SK-N-SH treated with all-trans-retinoic acid at 6 μM for 48 hours (cell line): ENCODE results near the gene PRKACB.

ENCODE experiments used
- ATAC-seq: fragments of 200-7000 bp; cut with Tn5 transposase; 3 replicates; pipeline ENCODE4 v1.9.1; 2020; ENCODE audit warnings: mild to moderate bottlenecking, moderate library complexity
- ARNTL ChIP-seq: fragments of 450-650 bp; formaldehyde crosslinking; IDR thresholded peaks from 2 replicates; pipeline ENCODE4 v1.5.0; 2020; ENCODE audit warnings: low read depth, mild to moderate bottlenecking, moderate library complexity, borderline replicate concordance
- BACH2 ChIP-seq: fragments of 250-450 bp; sonication (Bioruptor Pico); IDR thresholded peaks from 2 replicates; pipeline ENCODE4 v1.9.0; 2021; ENCODE audit warnings: mild to moderate bottlenecking, borderline replicate concordance
- CSDC2 ChIP-seq: fragments of 250-450 bp; sonication (Bioruptor Pico); IDR thresholded peaks from 2 replicates; pipeline ENCODE4 v1.5.0; 2020; ENCODE audit warnings: mild to moderate bottlenecking, moderate library complexity
- ESRRG ChIP-seq: fragments of 250-450 bp; sonication (Bioruptor Pico); IDR thresholded peaks from 2 replicates; pipeline ENCODE4 v1.6.1; 2021; ENCODE audit warnings: mild to moderate bottlenecking
- GLIS3 ChIP-seq: fragments of 250-450 bp; sonication (Bioruptor Pico); IDR thresholded peaks from 2 replicates; pipeline ENCODE4 v1.5.0; 2020; ENCODE audit warnings: mild to moderate bottlenecking, moderate library complexity
- OSR1 ChIP-seq: fragments of 250-450 bp; sonication (Bioruptor Pico); IDR thresholded peaks from 2 replicates; pipeline ENCODE4 v1.8.0; 2022; ENCODE audit warnings: moderate library complexity, mild to moderate bottlenecking, inconsistent platforms
- PPARA ChIP-seq: fragments of 250-450 bp; sonication (Bioruptor Pico); IDR thresholded peaks from 2 replicates; pipeline ENCODE4 v1.5.0; 2020; ENCODE audit warnings: mild to moderate bottlenecking, borderline replicate concordance
- RARB ChIP-seq: fragments of 250-450 bp; sonication (Bioruptor Pico); IDR thresholded peaks from 2 replicates; pipeline ENCODE4 v1.8.0; 2021; ENCODE audit warnings: mild to moderate bottlenecking, moderate library complexity
- SNAI2 ChIP-seq: fragments of 250-450 bp; sonication (Bioruptor Pico); IDR thresholded peaks from 2 replicates; pipeline ENCODE4 v1.5.0; 2020; ENCODE audit warnings: mild to moderate bottlenecking, moderate library complexity
- TOX ChIP-seq: fragments of 250-450 bp; sonication (Bioruptor Pico); IDR thresholded peaks from 2 replicates; pipeline ENCODE4 v1.8.0; 2021; ENCODE audit warnings: mild to moderate bottlenecking, moderate library complexity, borderline replicate concordance
- ZC3H10 ChIP-seq: fragments of 250-450 bp; sonication (Bioruptor Pico); IDR thresholded peaks from 2 replicates; pipeline ENCODE4 v1.5.1; 2021; ENCODE audit warnings: mild to moderate bottlenecking, moderate library complexity
- ZFP3 ChIP-seq: fragments of 250-450 bp; sonication (Bioruptor Pico); IDR thresholded peaks from 2 replicates; pipeline ENCODE4 v1.5.0; 2020; ENCODE audit warnings: mild to moderate bottlenecking, moderate library complexity
- ZFP30 ChIP-seq: fragments of 450-650 bp; formaldehyde crosslinking; IDR thresholded peaks from 2 replicates; pipeline ENCODE4 v1.5.0; 2022; ENCODE audit warnings: mild to moderate bottlenecking, moderate library complexity
- ZNF565 ChIP-seq: fragments of 450-650 bp; formaldehyde crosslinking; conservative IDR thresholded peaks from 2 replicates; pipeline ENCODE4 v1.5.0; 2020; ENCODE audit warnings: low read depth, mild to moderate bottlenecking, moderate library complexity
- ZNF70 ChIP-seq: fragments of 450-650 bp; formaldehyde crosslinking; IDR thresholded peaks from 2 replicates; pipeline ENCODE4 v1.5.0; 2020; ENCODE audit warnings: mild to moderate bottlenecking, moderate library complexity
- ZNF8 ChIP-seq: fragments of 450-650 bp; formaldehyde crosslinking; IDR thresholded peaks from 2 replicates; pipeline ENCODE4 v1.5.0; 2020; ENCODE audit warnings: mild to moderate bottlenecking, moderate library complexity
- TF ChIP-seq, protein P1 (sequence below): fragments of 250-450 bp; sonication (Bioruptor Pico); IDR thresholded peaks from 2 replicates; pipeline ENCODE4 v1.5.1; 2021; ENCODE audit warnings: mild to moderate bottlenecking, moderate library complexity
- TF ChIP-seq, protein P2 (sequence below): fragments of 250-450 bp; sonication (Bioruptor Pico); IDR thresholded peaks from 2 replicates; pipeline ENCODE4 v1.8.0; 2020; ENCODE audit warnings: mild to moderate bottlenecking, moderate library complexity, borderline replicate concordance
- TF ChIP-seq, protein P3 (sequence below): fragments of 250-450 bp; sonication (Bioruptor Pico); IDR thresholded peaks from 2 replicates; pipeline ENCODE4 v1.8.0; 2021; ENCODE audit warnings: low read depth, mild to moderate bottlenecking, moderate library complexity, borderline replicate concordance
- TF ChIP-seq, protein P4 (sequence below): fragments of 250-450 bp; sonication (Bioruptor Pico); IDR thresholded peaks from 2 replicates; pipeline ENCODE4 v1.5.1; 2020; ENCODE audit warnings: low read depth, mild to moderate bottlenecking, moderate library complexity

The PRKACB gene

DNA sequence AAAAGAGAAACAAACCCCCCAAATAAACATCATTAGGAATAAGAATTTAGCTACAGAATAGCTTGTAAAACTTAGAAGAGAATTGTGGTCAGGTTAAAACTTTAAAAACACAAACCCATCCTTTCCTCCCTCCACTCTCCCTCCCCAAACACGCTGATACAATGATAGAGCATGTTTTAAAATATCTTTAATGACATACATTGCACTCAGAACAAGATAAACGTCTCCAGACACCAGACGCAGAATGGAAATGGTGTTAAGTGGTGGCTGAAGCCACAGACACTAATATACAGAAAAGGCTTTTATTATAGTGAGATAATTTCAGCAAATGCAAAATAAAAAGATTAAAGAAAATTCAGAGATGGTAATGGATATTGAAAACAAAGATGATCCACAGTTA, 98.6 kb downstream of the PRKACB start:
- no peak for ATAC-seq

GRCh38 chr1:84245563-84245962, 101.5 kb downstream of the PRKACB start:
- no peak for ATAC-seq
- TF ChIP-seq, protein P1, sequence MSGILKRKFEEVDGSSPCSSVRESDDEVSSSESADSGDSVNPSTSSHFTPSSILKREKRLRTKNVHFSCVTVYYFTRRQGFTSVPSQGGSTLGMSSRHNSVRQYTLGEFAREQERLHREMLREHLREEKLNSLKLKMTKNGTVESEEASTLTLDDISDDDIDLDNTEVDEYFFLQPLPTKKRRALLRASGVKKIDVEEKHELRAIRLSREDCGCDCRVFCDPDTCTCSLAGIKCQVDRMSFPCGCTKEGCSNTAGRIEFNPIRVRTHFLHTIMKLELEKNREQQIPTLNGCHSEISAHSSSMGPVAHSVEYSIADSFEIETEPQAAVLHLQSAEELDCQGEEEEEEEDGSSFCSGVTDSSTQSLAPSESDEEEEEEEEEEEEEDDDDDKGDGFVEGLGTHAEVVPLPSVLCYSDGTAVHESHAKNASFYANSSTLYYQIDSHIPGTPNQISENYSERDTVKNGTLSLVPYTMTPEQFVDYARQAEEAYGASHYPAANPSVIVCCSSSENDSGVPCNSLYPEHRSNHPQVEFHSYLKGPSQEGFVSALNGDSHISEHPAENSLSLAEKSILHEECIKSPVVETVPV (CRISPR knock-in tag) = no peak
- TF ChIP-seq ESRRG (CRISPR knock-in tag) = no peak
- no peak for TF ChIP-seq ZNF70 (CRISPR knock-in tag)
- no peak for TF ChIP-seq RARB (CRISPR knock-in tag)
- no peak for TF ChIP-seq ARNTL
- no peak for TF ChIP-seq SNAI2 (CRISPR knock-in tag)
- TF ChIP-seq TOX (CRISPR knock-in tag) = no peak
- TF ChIP-seq PPARA (CRISPR knock-in tag) = no peak
- TF ChIP-seq ZC3H10 (CRISPR knock-in tag) = no peak
- TF ChIP-seq GLIS3 (CRISPR knock-in tag) = no peak
- no peak for TF ChIP-seq CSDC2
- TF ChIP-seq, protein P2, sequence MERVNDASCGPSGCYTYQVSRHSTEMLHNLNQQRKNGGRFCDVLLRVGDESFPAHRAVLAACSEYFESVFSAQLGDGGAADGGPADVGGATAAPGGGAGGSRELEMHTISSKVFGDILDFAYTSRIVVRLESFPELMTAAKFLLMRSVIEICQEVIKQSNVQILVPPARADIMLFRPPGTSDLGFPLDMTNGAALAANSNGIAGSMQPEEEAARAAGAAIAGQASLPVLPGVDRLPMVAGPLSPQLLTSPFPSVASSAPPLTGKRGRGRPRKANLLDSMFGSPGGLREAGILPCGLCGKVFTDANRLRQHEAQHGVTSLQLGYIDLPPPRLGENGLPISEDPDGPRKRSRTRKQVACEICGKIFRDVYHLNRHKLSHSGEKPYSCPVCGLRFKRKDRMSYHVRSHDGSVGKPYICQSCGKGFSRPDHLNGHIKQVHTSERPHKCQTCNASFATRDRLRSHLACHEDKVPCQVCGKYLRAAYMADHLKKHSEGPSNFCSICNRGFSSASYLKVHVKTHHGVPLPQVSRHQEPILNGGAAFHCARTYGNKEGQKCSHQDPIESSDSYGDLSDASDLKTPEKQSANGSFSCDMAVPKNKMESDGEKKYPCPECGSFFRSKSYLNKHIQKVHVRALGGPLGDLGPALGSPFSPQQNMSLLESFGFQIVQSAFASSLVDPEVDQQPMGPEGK = no peak
- no peak for TF ChIP-seq BACH2 (CRISPR knock-in tag)
- TF ChIP-seq ZFP30 (CRISPR knock-in tag) = no peak
- no peak for TF ChIP-seq ZNF565 (CRISPR knock-in tag)
- TF ChIP-seq, protein P3, sequence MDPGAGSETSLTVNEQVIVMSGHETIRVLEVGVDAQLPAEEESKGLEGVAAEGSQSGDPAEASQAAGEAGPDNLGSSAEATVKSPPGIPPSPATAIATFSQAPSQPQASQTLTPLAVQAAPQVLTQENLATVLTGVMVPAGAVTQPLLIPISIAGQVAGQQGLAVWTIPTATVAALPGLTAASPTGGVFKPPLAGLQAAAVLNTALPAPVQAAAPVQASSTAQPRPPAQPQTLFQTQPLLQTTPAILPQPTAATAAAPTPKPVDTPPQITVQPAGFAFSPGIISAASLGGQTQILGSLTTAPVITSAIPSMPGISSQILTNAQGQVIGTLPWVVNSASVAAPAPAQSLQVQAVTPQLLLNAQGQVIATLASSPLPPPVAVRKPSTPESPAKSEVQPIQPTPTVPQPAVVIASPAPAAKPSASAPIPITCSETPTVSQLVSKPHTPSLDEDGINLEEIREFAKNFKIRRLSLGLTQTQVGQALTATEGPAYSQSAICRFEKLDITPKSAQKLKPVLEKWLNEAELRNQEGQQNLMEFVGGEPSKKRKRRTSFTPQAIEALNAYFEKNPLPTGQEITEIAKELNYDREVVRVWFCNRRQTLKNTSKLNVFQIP (CRISPR knock-in tag) = no peak
- TF ChIP-seq, protein P4, sequence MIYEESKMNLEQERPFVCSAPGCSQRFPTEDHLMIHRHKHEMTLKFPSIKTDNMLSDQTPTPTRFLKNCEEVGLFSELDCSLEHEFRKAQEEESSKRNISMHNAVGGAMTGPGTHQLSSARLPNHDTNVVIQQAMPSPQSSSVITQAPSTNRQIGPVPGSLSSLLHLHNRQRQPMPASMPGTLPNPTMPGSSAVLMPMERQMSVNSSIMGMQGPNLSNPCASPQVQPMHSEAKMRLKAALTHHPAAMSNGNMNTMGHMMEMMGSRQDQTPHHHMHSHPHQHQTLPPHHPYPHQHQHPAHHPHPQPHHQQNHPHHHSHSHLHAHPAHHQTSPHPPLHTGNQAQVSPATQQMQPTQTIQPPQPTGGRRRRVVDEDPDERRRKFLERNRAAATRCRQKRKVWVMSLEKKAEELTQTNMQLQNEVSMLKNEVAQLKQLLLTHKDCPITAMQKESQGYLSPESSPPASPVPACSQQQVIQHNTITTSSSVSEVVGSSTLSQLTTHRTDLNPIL (CRISPR knock-in tag) = no peak
- no peak for TF ChIP-seq ZFP3 (CRISPR knock-in tag)
- TF ChIP-seq OSR1 (CRISPR knock-in tag) = no peak

More for the DNA sequence above, 98.6 kb downstream of the PRKACB start:
- TF ChIP-seq ZFP3 (CRISPR knock-in tag) = no peak
- TF ChIP-seq ZNF8 (CRISPR knock-in tag) = no peak

DNA sequence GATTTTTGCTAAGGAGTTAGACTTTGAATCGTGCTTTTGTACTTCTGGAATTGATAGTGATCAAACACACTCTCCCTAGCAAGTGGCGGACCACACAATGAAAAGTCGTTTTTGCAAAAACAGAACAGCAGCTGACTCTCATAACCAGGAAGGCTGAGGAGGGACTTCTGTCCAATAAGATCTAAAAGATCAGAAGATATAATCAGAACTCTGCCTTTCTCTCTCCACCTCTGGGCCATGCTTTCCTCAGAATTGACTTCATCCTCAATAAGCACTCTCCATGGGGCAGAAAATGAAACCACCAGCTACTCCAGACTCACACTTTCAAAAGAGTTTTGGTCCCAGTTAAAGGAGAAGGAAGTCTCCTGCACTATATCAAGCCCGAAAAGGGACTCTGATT, 102.1 kb downstream of the PRKACB start:
- ATAC-seq = no peak
- TF ChIP-seq, protein P3 (CRISPR knock-in tag) = no peak
- TF ChIP-seq RARB (CRISPR knock-in tag) = no peak
- TF ChIP-seq TOX (CRISPR knock-in tag) = no peak
- TF ChIP-seq, protein P1 (CRISPR knock-in tag) = no peak
- no peak for TF ChIP-seq ZFP30 (CRISPR knock-in tag)
- TF ChIP-seq ZNF565 (CRISPR knock-in tag) = no peak
- TF ChIP-seq SNAI2 (CRISPR knock-in tag) = no peak
